ENCODE data around the gene NFATC3.

DNA sequence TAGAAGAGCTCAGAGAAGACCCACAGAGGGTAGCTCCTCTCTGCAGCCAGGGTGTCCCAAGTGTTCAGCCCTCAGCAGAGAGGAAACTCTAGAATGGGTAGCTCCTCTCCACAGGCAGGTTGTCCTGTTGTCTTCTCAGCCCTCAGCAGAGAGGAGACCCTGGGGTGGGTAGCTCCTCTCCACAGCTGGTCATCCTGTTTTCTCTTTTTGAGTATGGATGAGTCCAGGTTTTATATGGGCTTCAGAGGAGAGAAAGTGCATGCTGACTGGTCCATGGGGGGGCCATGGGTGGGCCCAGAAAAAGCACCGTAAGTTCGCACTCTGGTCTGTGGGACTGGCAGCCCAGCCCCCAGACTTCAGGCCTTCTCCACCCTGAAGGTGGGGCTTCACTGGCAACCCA, 102.3 kb downstream of the NFATC3 start:
- TF ChIP-seq, protein P1, sequence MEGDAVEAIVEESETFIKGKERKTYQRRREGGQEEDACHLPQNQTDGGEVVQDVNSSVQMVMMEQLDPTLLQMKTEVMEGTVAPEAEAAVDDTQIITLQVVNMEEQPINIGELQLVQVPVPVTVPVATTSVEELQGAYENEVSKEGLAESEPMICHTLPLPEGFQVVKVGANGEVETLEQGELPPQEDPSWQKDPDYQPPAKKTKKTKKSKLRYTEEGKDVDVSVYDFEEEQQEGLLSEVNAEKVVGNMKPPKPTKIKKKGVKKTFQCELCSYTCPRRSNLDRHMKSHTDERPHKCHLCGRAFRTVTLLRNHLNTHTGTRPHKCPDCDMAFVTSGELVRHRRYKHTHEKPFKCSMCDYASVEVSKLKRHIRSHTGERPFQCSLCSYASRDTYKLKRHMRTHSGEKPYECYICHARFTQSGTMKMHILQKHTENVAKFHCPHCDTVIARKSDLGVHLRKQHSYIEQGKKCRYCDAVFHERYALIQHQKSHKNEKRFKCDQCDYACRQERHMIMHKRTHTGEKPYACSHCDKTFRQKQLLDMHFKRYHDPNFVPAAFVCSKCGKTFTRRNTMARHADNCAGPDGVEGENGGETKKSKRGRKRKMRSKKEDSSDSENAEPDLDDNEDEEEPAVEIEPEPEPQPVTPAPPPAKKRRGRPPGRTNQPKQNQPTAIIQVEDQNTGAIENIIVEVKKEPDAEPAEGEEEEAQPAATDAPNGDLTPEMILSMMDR (IDR thresholded peaks at IDR 0.05): no peak
- TF ChIP-seq POLR2A (IDR thresholded peaks at IDR 0.05): no peak
